NCI-H524 treated with DMSO at 0.1 percent for 48 hours (cell line): ENCODE data around the gene CLDN3.
"Not testable (repeated sequence)": the region's sequence is repeated elsewhere in the genome, so short reads cannot be mapped to it uniquely, and the experiment has no call there.

Experiments
- DNase-seq: peaks from one replicate; lab custom pipeline; 2025; lab: John Stamatoyannopoulos, UW

Gene CLDN3

GRCh38 chr7:73770002-73770859 is at the start of gene CLDN3:
Gene CLDN3, minus strand, starts transcription at chr7:73770270. Its CDS starts 221 bp downstream, at chr7:73770049.
- peak; percentile 22 for DNase-seq

DNA sequence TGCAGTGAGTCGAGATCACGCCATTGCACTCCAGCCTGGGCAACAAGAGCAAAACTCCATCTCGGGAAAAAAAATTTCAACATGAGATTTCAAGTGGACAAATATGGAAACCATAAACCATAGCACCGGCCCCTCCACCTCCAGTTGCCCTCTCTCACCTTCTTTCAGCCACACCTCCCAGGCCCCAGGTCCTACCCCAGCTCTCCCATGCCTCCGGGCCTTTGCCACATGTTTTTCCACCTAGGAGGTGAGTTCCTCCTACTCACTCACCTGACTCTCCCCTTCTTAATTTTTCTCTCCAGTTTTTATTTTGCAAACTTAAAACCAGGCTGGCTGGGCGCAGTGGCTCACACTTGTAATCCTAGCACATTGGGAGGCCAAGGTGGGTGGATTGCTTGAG is 47.1 kb upstream of the CLDN3 start:
- DNase-seq, result no peak

DNA sequence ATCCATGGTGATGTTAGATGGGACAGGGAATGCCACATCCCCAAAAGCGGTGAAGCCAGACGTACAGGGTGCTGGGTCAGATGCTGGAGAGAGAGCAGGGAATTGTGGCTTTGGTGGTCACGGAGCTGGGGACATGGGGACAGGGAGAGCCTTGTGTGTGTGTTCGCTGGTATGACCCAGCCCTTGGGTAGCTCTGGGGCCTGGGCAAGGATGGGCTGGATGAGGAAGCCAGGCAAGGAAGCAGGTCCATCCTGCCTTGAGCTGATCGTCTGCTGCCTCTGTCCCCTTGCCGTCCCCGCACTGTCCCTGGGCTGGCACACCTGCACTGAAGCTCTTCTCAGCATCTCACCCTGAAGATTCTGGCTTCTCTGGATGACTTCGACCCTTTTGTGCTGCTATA is 45.4 kb upstream of the CLDN3 start:
- no peak for DNase-seq

- DNase-seq, result no peak
Measured at GRCh38 chr7:73812996-73813395, 42.9 kb upstream of the CLDN3 start.

GRCh38 chr7:73811760-73812168 is 41.7 kb upstream of the CLDN3 start:
- DNase-seq, result peak; percentile 3

GRCh38 chr7:73810998-73811360 is 40.9 kb upstream of the CLDN3 start:
- DNase-seq, result no peak

DNA sequence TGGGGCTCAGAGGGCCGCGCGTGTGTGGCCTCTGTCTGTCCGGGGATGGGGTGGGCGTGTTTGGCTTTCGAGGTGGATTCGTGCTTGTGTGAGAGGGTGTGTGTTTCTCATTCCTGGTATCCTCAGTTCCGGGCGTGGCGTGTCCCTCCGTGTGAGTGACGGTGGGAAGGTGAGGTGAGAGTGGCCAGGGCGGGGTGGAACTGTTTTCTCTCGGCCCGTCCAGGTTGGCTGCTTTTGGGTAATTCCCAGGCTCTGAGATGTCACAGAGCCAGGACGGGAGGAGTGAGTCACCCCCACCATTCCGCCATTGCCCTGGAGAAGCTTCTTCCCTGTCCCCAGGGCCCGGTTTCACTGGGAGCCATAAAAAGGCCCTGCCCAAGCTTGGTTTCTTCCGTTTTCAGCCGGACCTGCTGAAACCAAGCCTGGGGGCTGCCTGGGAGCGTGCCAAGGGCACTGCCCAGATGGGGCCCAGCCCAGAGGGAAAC is 39.4 kb upstream of the CLDN3 start:
- no peak for DNase-seq

DNA sequence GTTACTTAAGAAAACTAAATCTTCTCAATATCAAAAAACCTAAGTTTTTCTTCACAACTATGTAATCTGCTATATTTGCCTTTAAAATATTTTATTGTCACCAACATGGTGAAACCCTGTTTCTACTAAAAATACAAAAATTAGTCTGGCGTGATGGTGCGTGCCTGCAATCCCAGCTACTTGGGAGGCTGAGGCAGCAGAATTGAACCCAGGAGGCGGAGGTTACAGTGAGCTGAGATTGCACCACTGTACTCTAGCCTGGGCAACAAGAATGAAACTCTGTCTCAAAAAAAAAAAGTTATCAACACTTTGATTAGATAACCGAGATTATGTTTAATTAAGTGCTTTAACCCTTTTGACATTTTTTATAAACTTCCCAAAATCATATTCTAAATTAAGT is 32.4 kb upstream of the CLDN3 start:
- no peak for DNase-seq

DNA sequence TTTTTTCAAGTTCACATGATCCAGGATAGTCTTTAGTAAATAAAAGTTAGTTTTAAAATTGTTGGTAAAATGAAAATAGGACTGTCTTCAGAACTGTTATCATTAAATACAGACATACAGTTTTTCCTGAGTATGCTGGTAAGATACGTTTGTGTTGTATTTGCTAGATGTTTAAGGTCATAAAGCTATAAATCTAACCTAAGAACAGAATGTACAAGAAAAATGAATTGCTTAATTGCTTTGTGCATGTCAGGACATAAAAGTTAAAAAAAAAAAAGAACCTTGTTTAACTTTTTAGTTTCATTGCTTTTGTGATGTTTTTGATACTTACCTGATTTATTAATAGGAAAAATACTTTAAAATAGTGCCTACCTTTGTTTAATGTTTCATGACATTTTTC is 31.5 kb upstream of the CLDN3 start:
- DNase-seq, result no peak

DNA sequence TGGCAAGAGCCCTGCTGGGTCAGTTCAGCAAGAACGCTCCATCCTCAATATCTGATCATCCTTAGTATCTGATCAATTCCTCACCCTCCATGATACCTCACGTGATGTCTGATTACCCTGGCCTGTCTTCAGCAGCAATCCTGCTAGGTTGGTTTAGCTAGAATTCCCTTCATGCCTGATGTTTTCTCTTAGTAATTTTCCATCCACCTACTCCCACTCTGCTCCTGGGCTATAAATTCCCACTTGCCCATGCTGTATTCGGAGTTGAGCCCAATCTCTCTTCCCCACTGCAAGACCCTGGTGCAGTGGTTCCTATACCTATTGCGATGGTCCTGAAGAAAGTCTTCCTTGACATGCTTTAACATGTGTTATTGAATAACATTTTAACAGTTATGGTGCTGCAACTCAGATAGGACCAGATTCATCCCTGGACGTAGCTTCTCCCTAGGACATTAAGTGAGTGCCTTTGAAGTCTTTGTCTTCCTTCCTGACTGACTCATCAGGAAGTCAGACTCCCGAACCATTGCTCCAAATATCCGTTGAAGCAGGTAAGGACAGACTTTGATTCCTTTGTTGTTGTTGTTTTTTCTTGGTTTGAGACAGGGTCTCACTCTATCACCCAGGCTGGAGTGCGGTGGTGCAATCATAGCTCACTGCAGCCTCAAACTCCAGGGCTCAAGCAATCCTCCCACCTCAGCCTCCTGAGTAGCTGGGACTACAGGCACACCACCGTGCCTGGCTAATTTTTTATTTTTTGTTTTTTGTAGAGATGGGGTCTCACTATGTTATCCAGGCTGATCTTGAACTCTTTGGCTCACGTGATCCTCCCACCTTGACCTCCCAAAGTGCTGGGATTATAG is 29.4 kb upstream of the CLDN3 start:
- no peak for DNase-seq

GRCh38 chr7:73797176-73797575 is 27.1 kb upstream of the CLDN3 start:
- DNase-seq, result not testable (repeated sequence)

- not testable (repeated sequence) for DNase-seq
Measured at GRCh38 chr7:73796656-73797055, 26.6 kb upstream of the CLDN3 start.

DNA sequence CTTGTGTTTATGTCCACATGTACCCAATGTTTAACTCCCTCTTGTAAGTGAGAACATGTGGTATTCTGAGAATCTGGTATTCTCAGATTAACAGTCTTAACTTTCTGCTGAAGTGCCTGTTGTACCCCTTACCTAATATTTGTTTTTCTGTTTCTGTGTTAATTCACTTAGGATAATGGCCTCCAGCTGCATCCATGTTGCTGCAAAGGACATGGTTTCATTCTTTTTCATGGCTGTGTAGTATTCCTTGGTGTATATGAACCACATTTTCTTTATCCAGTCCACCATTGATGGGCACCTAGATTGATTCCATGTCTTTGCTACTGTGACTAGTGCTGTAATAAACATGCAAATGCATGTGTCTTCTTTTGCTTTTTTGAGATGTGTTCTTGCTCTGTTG is 25.1 kb upstream of the CLDN3 start:
- not testable (repeated sequence) for DNase-seq

- DNase-seq, result not testable (repeated sequence)
Measured at GRCh38 chr7:73791170-73791690, 21.2 kb upstream of the CLDN3 start.

- DNase-seq, result no peak
Measured at GRCh38 chr7:73789051-73789450, 19.0 kb upstream of the CLDN3 start.

DNA sequence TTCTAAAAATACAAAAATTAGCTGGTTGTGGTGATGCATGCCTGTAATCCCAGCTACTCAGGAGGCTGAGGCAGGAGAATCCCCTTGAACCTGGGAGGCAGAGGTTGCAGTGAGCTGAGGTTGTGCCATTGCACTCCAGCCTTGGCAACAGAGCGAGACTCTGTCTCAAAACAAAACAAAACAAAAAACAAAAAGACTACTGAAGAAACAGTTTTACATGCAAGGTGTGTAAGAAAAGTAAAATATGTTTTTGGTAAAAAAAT is 17.6 kb upstream of the CLDN3 start:
- DNase-seq, result not testable (repeated sequence)

DNA sequence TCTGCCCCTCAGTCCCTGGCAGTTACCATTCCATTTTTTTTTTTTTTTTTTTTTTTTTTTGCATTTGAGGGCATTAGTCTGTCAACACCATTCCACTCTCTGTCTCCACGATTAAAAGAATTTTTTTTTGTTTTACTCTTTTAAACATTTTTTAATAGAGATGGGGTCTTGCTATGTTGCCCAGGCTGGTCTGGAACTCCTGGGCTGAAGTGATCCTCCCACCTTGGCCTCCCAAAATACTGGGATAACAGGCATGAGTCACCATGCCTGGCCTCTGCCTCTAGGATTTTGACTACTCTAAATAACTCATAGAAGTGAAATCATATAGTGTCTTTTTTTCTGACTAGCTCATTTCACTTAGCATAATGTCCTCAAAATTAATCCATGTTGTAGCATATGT is 16.5 kb upstream of the CLDN3 start:
- no peak for DNase-seq

DNA sequence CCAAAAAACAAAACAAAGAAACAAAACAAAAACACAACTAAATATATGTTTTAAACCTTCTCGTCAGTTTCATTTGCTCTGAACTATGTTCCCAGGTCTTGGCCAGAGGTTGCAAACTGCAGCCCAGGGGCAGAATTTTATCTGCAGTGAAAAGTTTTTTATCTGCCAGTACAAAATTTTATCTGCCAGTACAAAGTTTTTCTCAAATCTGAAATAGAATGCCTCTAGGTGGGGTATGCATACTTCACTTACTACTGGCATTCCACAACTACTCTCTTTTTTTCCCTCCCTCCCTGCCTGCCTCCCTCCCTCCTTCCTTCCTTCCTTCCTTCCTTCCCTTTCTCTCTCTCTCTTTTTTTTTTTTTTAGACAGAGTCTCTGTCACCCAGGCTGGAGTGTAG is 9.4 kb upstream of the CLDN3 start:
- no peak for DNase-seq

- DNase-seq, result no peak
Measured at GRCh38 chr7:73778801-73779389, 8.8 kb upstream of the CLDN3 start.

DNA sequence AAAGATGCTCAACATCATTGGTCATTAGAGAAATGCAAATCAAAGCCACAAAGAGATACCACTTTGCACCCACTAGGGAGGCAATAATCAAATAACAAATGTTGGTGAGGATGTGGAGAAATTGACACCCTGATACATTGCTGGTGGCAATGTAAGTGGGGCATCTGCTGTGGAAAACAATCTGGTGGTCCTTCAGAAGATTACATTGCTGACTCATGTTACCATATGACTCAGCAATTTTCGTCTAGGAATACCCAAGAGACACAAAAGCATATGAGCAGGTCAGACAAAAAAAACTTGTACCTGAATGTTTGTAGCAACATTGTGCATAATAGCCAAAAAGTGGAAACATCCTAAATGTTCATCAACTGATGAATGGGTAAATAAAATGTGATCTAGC is 4.9 kb upstream of the CLDN3 start:
- peak; percentile 65 for DNase-seq

- no peak for DNase-seq
Measured at GRCh38 chr7:73773700-73774517, 3.8 kb upstream of the CLDN3 start.
